A549 (cell line): ENCODE data around the gene MTA3.

Experiments
- BCL3 ChIP-seq: fragments of >200 bp; sonication (Bioruptor Twin); formaldehyde crosslinking; IDR thresholded peaks from 3 replicates; pipeline ENCODE4 v1.6.1; 2016
- CTCF ChIP-seq: fragments of >200 bp; sonication (Bioruptor Twin); formaldehyde crosslinking; IDR thresholded peaks from 3 replicates; pipeline ENCODE4 v1.5.1; 2016
- EP300 ChIP-seq, 2 experiments: fragments of >200 bp; sonication (Bioruptor Twin); formaldehyde crosslinking; IDR thresholded peaks; 2 replicates in 1 of 2; 3 replicates in 1 of 2; pipeline ENCODE4 v1.6.1; 2016 to 2017
- HOXB13 ChIP-seq: fragments of 250-450 bp; sonication (Bioruptor Pico); IDR thresholded peaks from 2 replicates; pipeline ENCODE4 v1.5.0; 2020; ENCODE audit warnings: low read depth, mild to moderate bottlenecking, moderate library complexity
- KDM5A ChIP-seq: fragments of 200-600 bp; sonication (generic); IDR thresholded peaks from 2 replicates; pipeline ENCODE4 v1.6.1; 2016; ENCODE audit warnings: antibody characterized with exemption, mild to moderate bottlenecking
- RNF2 ChIP-seq: fragments of 200-600 bp; sonication (generic); IDR thresholded peaks from 2 replicates; pipeline ENCODE4 v1.6.1; 2016; ENCODE audit warnings: low read depth, mild to moderate bottlenecking, antibody characterized with exemption, moderate library complexity, borderline replicate concordance
- TP53 ChIP-seq: fragments of 250-450 bp; sonication (Bioruptor Pico); IDR thresholded peaks from 2 replicates; pipeline ENCODE4 v1.5.0; 2021; ENCODE audit warnings: mild to moderate bottlenecking, moderate library complexity
- TF ChIP-seq, protein P1 (sequence below): IDR thresholded peaks from 2 replicates; pipeline ENCODE4 v1.6.1; 2012

- TF ChIP-seq HOXB13 (no peak), BCL3 (no peak), CTCF (no peak), EP300 (IDR thresholded peaks at IDR 0.05) (no peak), TP53 (no peak), RNF2 (no peak), KDM5A (no peak)
- TF ChIP-seq, protein P1, sequence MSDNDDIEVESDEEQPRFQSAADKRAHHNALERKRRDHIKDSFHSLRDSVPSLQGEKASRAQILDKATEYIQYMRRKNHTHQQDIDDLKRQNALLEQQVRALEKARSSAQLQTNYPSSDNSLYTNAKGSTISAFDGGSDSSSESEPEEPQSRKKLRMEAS = no peak
Observed at GRCh38 chr2:42758751-42759150, 190.3 kb downstream of the MTA3 start.
